Left ventricle myocardium superior (tissue), 1 donor: ENCODE data around the gene ZSCAN23. TPM values are rescaled to one million over a fixed set of nuclear protein-coding genes. Genes with fewer than 3 reads are reported as not detected.

ENCODE experiments used
- ATAC-seq: fragments of 200-7000 bp; cut with Tn5 transposase; one replicate; pipeline ENCODE4 v1.9.1; 2020; ENCODE audit warnings: mild to moderate bottlenecking, moderate library complexity
- DNase-seq: peaks from one replicate; pipeline ENCODE4 v3.0.0-alpha.2; 2020
- intact Hi-C: fragments of 100-400 bp; cut with micrococcal nuclease; formaldehyde crosslinking; loops from one replicate; pipeline ENCODE4 v1.11.0; 2022
- total RNA-seq: library from RNA; stranded (reverse); fragmentation: NEBNext Ultra II Directional; extraction: Animal tissue kit (Norgen Biotek cat#: 25700); gene quantifications from one replicate; pipeline ENCODE4 v1.2.1, GENCODE V29; 2021
- donor health status: DM: no; HTN: yes; CAD: no; lungs with severe emphysema.

ZSCAN23 gene
- total RNA-seq, 1 donor from 2014 or later, result 1.2 TPM

- intact Hi-C loops, result no loop called here
- ATAC-seq (no peak), DNase-seq (no peak)
Measured at GRCh38 chr6:28393912-28394662, 49.2 kb downstream of the ZSCAN23 start.

- ATAC-seq (no peak), DNase-seq (no peak)
- intact Hi-C loops, result no loop called here
Measured at GRCh38 chr6:28390688-28391087, 52.6 kb downstream of the ZSCAN23 start.

- no peak for DNase-seq
- no peak for ATAC-seq
- intact Hi-C loops, result no loop called here
Measured at GRCh38 chr6:28384143-28384533, 59.2 kb downstream of the ZSCAN23 start.

- DNase-seq (peak; percentile 88), ATAC-seq (peak; percentile 99)
- intact Hi-C loops, result no loop called here
Measured at GRCh38 chr6:28383235-28384142, 59.8 kb downstream of the ZSCAN23 start.

Other genes with a start within 250 kb of the ZSCAN23 start
- 10.2 TPM for gene ZSCAN9, start 218.2 kb downstream of the ZSCAN23 start, total RNA-seq
- gene ZKSCAN4, start 191.2 kb downstream of the ZSCAN23 start, total RNA-seq, result 2.7 TPM
- gene NKAPL, start 184.2 kb downstream of the ZSCAN23 start, total RNA-seq, result 6.3 TPM
- 13.8 TPM for gene ZSCAN26, start 176.3 kb downstream of the ZSCAN23 start, total RNA-seq
- gene PGBD1, start 161.9 kb downstream of the ZSCAN23 start, total RNA-seq, result 2.3 TPM
- gene ZSCAN31, start 107.3 kb downstream of the ZSCAN23 start, total RNA-seq, result 8.6 TPM
- gene ZKSCAN3, start 93.5 kb downstream of the ZSCAN23 start, total RNA-seq, result 4.7 TPM
- gene ZSCAN12, start 43.7 kb downstream of the ZSCAN23 start, total RNA-seq, result 1.9 TPM
- gene GPX6, start 72.3 kb upstream of the ZSCAN23 start, total RNA-seq, result not detected
- not detected for gene GPX5, start 82.4 kb upstream of the ZSCAN23 start, total RNA-seq